ENCODE measurements around the gene FBLN2.

- no peak for TF ChIP-seq YY1 (IDR thresholded peaks at IDR 0.05; ENCODE audit: low read depth, low read length)
- TF ChIP-seq GABPA (IDR thresholded peaks at IDR 0.05; ENCODE audit: low read depth), result no peak
- TF ChIP-seq ATF2 (IDR thresholded peaks at IDR 0.05; ENCODE audit: low read length), result no peak
- TF ChIP-seq RBBP5 (conservative IDR thresholded peaks at IDR 0.05), result no peak
- no peak for TF ChIP-seq MXI1 (IDR thresholded peaks at IDR 0.05; ENCODE audit: low read depth, low read length)
- TF ChIP-seq BACH1 (IDR thresholded peaks at IDR 0.05; ENCODE audit: borderline replicate concordance), result no peak
- TF ChIP-seq, protein P1, sequence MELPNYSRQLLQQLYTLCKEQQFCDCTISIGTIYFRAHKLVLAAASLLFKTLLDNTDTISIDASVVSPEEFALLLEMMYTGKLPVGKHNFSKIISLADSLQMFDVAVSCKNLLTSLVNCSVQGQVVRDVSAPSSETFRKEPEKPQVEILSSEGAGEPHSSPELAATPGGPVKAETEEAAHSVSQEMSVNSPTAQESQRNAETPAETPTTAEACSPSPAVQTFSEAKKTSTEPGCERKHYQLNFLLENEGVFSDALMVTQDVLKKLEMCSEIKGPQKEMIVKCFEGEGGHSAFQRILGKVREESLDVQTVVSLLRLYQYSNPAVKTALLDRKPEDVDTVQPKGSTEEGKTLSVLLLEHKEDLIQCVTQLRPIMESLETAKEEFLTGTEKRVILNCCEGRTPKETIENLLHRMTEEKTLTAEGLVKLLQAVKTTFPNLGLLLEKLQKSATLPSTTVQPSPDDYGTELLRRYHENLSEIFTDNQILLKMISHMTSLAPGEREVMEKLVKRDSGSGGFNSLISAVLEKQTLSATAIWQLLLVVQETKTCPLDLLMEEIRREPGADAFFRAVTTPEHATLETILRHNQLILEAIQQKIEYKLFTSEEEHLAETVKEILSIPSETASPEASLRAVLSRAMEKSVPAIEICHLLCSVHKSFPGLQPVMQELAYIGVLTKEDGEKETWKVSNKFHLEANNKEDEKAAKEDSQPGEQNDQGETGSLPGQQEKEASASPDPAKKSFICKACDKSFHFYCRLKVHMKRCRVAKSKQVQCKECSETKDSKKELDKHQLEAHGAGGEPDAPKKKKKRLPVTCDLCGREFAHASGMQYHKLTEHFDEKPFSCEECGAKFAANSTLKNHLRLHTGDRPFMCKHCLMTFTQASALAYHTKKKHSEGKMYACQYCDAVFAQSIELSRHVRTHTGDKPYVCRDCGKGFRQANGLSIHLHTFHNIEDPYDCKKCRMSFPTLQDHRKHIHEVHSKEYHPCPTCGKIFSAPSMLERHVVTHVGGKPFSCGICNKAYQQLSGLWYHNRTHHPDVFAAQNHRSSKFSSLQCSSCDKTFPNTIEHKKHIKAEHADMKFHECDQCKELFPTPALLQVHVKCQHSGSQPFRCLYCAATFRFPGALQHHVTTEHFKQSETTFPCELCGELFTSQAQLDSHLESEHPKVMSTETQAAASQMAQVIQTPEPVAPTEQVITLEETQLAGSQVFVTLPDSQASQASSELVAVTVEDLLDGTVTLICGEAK (IDR thresholded peaks at IDR 0.05; ENCODE audit: borderline replicate concordance), result no peak
- TF ChIP-seq FOXM1 (IDR thresholded peaks at IDR 0.05; ENCODE audit: low read depth, low read length), result no peak
- no peak for TF ChIP-seq POLR2A (IDR thresholded peaks at IDR 0.05; ENCODE audit: low read depth, low read length)
- no peak for TF ChIP-seq EZH2 (IDR thresholded peaks at IDR 0.05; ENCODE audit: borderline replicate concordance, control insufficient read depth, low read depth, low read length)
- no peak for TF ChIP-seq ZNF24 (IDR thresholded peaks at IDR 0.05)
Observed at GRCh38 chr3:13677272-13677671, 128.3 kb downstream of the FBLN2 start.

Measured in GM12878 (cell line).